Epithelial cell of proximal tubule (primary cell): ENCODE measurements around the gene PSMB1. TPM values are rescaled to one million over a fixed set of nuclear protein-coding genes. Genes with fewer than 3 reads are reported as not detected.
"Not testable (repeated sequence)": the region's sequence is repeated elsewhere in the genome, so short reads cannot be mapped to it uniquely, and the experiment has no call there.

Experiments used
- DNase-seq: peaks from one replicate; pipeline ENCODE4 v3.0.0-alpha.2; 2011; ENCODE audit warnings: low read depth
- H3K4me3 ChIP-seq: 2 replicates; pipeline ENCODE4 v1.5.1; 2011; ENCODE audit warnings: low read depth, mild to moderate bottlenecking, low read length
- CTCF ChIP-seq: conservative IDR thresholded peaks from 2 replicates; pipeline ENCODE4 v1.5.1; 2012; ENCODE audit warnings: low read depth, mild to moderate bottlenecking, low read length
- total RNA-seq: library from RNA; depleted of rRNA; stranded (reverse); fragments of >200 nt; gene quantifications from 2 replicates; pipeline ENCODE4 v1.2.3, GENCODE V29; 2015

Gene PSMB1
- total RNA-seq, 1 donor from 2014 or later: 282 TPM

- TF ChIP-seq CTCF: no peak
- DNase-seq: no peak
- no peak overlapping the region for H3K4me3 ChIP-seq
Measured at GRCh38 chr6:170503414-170503761, 49.7 kb downstream of the PSMB1 start.

DNA sequence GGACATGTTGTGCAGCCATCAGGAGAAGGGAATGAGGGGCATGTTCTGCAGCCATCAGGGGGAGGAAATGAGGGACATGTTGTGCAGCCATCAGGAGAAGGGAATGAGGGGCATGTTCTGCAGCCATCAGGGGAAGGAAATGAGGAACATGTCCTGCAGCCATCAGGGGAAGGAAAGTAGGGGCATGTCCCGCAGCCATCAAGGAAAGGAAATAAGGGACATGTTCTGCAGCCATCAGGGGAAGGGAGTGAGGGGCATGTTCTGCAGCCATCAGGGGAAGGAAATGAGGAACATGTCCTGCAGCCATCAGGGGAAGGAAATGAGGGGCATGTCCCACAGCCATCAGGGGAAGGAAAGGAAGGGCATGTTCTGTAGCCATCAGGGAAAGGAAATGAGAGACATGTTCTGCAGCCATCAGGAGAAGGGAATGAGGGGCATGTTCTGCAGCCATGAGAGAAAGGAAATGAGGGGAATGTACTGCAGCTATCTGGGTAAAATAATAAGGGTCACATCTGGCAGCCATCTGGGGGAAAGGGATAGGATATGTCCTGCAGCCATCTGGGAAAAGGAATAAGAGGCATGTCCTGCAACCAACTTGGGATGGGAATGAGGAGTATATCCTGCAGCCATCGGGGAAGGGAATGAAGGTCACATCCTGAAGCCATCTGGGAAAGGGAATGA is 50.2 kb downstream of the PSMB1 start:
- not testable (repeated sequence) for DNase-seq, H3K4me3 ChIP-seq

- DNase-seq, H3K4me3 ChIP-seq: not testable (repeated sequence)
Measured at GRCh38 chr6:170502268-170502667, 50.8 kb downstream of the PSMB1 start.

GRCh38 chr6:170500955-170501590 is 52.0 kb downstream of the PSMB1 start:
- no peak for TF ChIP-seq CTCF
- no peak for DNase-seq
- H3K4me3 ChIP-seq: no peak overlapping the region

DNA sequence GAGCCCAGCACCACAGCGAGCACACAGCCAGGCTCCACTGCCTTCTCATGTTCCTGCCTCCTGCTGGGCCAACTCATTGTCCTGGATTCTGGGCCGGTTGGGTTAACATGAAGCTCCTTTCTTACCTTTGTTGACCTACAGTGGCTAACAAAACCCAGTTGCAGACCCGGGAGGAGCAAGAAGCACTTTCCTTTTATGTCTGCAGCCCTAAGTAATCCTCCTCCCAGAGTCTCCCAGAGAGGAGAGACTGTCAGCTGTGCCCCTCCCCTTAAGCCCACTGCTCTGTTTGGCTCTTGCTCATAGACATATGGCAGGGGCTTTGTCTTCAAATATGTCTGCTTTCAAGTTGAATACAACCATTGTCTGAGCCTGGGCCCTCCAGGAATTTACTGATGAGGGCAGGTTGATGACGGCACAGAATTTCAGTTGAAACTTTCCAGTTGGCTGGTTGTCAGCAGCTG is 55.2 kb downstream of the PSMB1 start:
- no peak overlapping the region for H3K4me3 ChIP-seq
- no peak for TF ChIP-seq CTCF
- no peak for DNase-seq

- DNase-seq: no peak
- no peak overlapping the region for H3K4me3 ChIP-seq
- TF ChIP-seq CTCF: no peak
Measured at GRCh38 chr6:170493354-170493753, 59.8 kb downstream of the PSMB1 start.

GRCh38 chr6:170490259-170490658 is 62.8 kb downstream of the PSMB1 start:
- DNase-seq: no peak
- H3K4me3 ChIP-seq: no peak overlapping the region
- TF ChIP-seq CTCF: no peak

GRCh38 chr6:170489836-170490235 is 63.3 kb downstream of the PSMB1 start:
- no peak for TF ChIP-seq CTCF
- no peak overlapping the region for H3K4me3 ChIP-seq
- no peak for DNase-seq
